Left ventricle myocardium inferior (tissue), 1 donor: ENCODE measurements around the gene ACAN. TPM values are rescaled to one million over a fixed set of nuclear protein-coding genes. Genes with fewer than 3 reads are reported as not detected.

Experiments used
- DNase-seq: peaks from one replicate; pipeline ENCODE4 v3.0.0-alpha.2; 2020
- H3K27ac ChIP-seq: fragments of 200-600 bp; replicated peaks from 2 replicates; pipeline ENCODE4 v1.8.0; 2021
- H3K27me3 ChIP-seq: fragments of 200-600 bp; 2 replicates; pipeline ENCODE4 v1.8.0; 2021; ENCODE audit warnings: low read depth
- H3K36me3 ChIP-seq: fragments of 200-600 bp; 2 replicates; pipeline ENCODE4 v1.8.0; 2021
- H3K4me1 ChIP-seq: fragments of 200-600 bp; 2 replicates; pipeline ENCODE4 v1.8.0; 2021
- H3K4me3 ChIP-seq: fragments of 200-600 bp; 2 replicates; pipeline ENCODE4 v1.8.0; 2021; ENCODE audit warnings: mild to moderate bottlenecking, moderate library complexity
- H3K9me3 ChIP-seq: fragments of 200-600 bp; replicated peaks from 2 replicates; pipeline ENCODE4 v1.8.0; 2021
- intact Hi-C: fragments of 100-400 bp; cut with micrococcal nuclease; formaldehyde crosslinking; loops from one replicate; pipeline ENCODE4 v1.11.0; 2022
- total RNA-seq: library from RNA; stranded (reverse); fragmentation: NEBNext Ultra II Directional; extraction: Animal tissue kit (Norgen Biotek cat#: 25700); gene quantifications from one replicate; pipeline ENCODE4 v1.2.1, GENCODE V29; 2021
- TF ChIP-seq, protein P1 (sequence below): fragments of 200-600 bp; IDR thresholded peaks from 2 replicates; pipeline ENCODE4 v1.8.0; 2021; ENCODE audit warnings: antibody characterized with exemption, mild to moderate bottlenecking, borderline replicate concordance
- donor health status: DM: no; HTN: yes; CAD: no; lungs with severe emphysema.

Gene ACAN
- total RNA-seq, 1 donor from 2014 or later = not detected

GRCh38 chr15:88782465-88782864 lies 20.8 kb upstream of the ACAN start:
- DNase-seq = no peak
- Histone ChIP-seq H3K4me3 (no peak overlapping the region), H3K27ac (no peak overlapping the region), H3K27me3 (peaks cover 34% of the 10 kb centered on the region), H3K9me3 (no peaks in the 10 kb centered on the region), H3K36me3 (no peaks in the 10 kb centered on the region), H3K4me1 (no peaks in the 10 kb centered on the region)
- TF ChIP-seq, protein P1, sequence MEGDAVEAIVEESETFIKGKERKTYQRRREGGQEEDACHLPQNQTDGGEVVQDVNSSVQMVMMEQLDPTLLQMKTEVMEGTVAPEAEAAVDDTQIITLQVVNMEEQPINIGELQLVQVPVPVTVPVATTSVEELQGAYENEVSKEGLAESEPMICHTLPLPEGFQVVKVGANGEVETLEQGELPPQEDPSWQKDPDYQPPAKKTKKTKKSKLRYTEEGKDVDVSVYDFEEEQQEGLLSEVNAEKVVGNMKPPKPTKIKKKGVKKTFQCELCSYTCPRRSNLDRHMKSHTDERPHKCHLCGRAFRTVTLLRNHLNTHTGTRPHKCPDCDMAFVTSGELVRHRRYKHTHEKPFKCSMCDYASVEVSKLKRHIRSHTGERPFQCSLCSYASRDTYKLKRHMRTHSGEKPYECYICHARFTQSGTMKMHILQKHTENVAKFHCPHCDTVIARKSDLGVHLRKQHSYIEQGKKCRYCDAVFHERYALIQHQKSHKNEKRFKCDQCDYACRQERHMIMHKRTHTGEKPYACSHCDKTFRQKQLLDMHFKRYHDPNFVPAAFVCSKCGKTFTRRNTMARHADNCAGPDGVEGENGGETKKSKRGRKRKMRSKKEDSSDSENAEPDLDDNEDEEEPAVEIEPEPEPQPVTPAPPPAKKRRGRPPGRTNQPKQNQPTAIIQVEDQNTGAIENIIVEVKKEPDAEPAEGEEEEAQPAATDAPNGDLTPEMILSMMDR = no peak
- intact Hi-C loops = no loop called here

DNA sequence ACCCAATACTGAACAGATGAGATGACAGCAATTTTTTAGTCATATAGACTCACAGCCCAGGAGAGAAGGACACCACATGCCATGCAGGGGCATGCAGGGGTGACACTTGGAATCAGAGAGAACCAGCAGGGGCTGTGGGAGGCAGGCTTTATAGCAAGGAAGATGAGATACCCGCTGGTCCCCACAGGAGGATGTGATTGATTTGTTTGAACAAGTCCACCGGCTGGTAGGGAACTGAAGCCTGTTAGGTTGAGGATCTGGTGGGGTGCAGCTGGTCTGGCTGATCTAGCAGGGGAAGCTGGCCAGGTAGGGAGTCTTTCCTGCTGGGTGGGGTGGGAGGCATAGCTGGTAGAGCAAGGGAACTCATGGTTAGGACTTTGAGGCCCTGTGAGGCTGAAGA lies 18.0 kb upstream of the ACAN start:
- intact Hi-C loops = no loop called here
- H3K27me3 ChIP-seq = peaks cover 20% of the 10 kb centered on the region
- H3K9me3 ChIP-seq = no peaks in the 10 kb centered on the region
- no peak overlapping the region for H3K4me3 ChIP-seq
- no peak for DNase-seq
- TF ChIP-seq, protein P1 = no peak
- H3K27ac ChIP-seq = no peak overlapping the region
- H3K4me1 ChIP-seq = no peaks in the 10 kb centered on the region
- H3K36me3 ChIP-seq = no peaks in the 10 kb centered on the region

GRCh38 chr15:88788036-88788435 lies 15.2 kb upstream of the ACAN start:
- Histone ChIP-seq H3K4me3 (no peak overlapping the region), H3K9me3 (no peaks in the 10 kb centered on the region), H3K36me3 (no peaks in the 10 kb centered on the region), H3K4me1 (no peaks in the 10 kb centered on the region), H3K27ac (no peak overlapping the region), H3K27me3 (peaks cover 39% of the 10 kb centered on the region)
- intact Hi-C loops = no loop called here
- TF ChIP-seq, protein P1 = no peak
- no peak for DNase-seq

- H3K4me3 ChIP-seq = no peak overlapping the region
- intact Hi-C loops = no loop called here
- TF ChIP-seq, protein P1 = no peak
- no peak overlapping the region for H3K27ac ChIP-seq
- no peaks in the 10 kb centered on the region for H3K36me3 ChIP-seq
- H3K9me3 ChIP-seq = no peaks in the 10 kb centered on the region
- no peaks in the 10 kb centered on the region for H3K4me1 ChIP-seq
- DNase-seq = no peak
- peaks cover 47% of the 10 kb centered on the region for H3K27me3 ChIP-seq
Observed at GRCh38 chr15:88788816-88789215, 14.4 kb upstream of the ACAN start.

GRCh38 chr15:88790486-88790885 lies 12.8 kb upstream of the ACAN start:
- no peaks in the 10 kb centered on the region for H3K4me1 ChIP-seq
- no peak overlapping the region for H3K27ac ChIP-seq
- peaks cover 61% of the 10 kb centered on the region for H3K27me3 ChIP-seq
- no peak for DNase-seq
- TF ChIP-seq, protein P1 = no peak
- H3K36me3 ChIP-seq = no peaks in the 10 kb centered on the region
- H3K9me3 ChIP-seq = no peaks in the 10 kb centered on the region
- no peak overlapping the region for H3K4me3 ChIP-seq
- intact Hi-C loops = no loop called here

DNA sequence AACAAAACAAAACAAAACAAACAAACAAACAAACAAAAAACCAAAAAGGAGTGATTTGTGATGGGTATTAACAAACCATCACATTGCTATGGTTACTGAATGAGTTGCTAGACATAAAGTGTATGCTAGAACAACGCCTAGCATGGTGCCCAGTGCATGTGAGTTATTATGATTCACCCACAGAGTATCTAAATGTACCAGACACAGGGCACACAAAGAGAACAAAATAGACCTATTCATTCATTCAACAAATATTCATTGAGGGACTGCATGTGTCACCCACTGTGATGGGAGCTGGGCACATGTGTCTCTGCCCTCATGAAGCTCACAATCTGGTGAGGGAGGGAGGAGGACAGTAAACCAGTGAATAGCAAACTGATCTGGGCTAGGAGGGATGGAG lies 11.6 kb upstream of the ACAN start:
- H3K36me3 ChIP-seq = no peaks in the 10 kb centered on the region
- no peak for DNase-seq
- no peak overlapping the region for H3K4me3 ChIP-seq
- intact Hi-C loops = no loop called here
- TF ChIP-seq, protein P1 = no peak
- no peaks in the 10 kb centered on the region for H3K4me1 ChIP-seq
- no peaks in the 10 kb centered on the region for H3K9me3 ChIP-seq
- peaks cover 73% of the 10 kb centered on the region for H3K27me3 ChIP-seq
- no peak overlapping the region for H3K27ac ChIP-seq
